HG03159 (cell line): ENCODE results near the gene LOXL1.
"Not testable (repeated sequence)": the region's sequence is repeated elsewhere in the genome, so short reads cannot be mapped to it uniquely, and the experiment has no call there.

Experiments
- ATAC-seq: cut with Tn5 transposase; IDR thresholded peaks from one replicate; pipeline ENCODE4 v1.9.1; 2021; ENCODE audit warnings: mild to moderate bottlenecking, moderate library complexity; ENCODE audit not compliant: unreplicated experiment

The LOXL1 gene

DNA sequence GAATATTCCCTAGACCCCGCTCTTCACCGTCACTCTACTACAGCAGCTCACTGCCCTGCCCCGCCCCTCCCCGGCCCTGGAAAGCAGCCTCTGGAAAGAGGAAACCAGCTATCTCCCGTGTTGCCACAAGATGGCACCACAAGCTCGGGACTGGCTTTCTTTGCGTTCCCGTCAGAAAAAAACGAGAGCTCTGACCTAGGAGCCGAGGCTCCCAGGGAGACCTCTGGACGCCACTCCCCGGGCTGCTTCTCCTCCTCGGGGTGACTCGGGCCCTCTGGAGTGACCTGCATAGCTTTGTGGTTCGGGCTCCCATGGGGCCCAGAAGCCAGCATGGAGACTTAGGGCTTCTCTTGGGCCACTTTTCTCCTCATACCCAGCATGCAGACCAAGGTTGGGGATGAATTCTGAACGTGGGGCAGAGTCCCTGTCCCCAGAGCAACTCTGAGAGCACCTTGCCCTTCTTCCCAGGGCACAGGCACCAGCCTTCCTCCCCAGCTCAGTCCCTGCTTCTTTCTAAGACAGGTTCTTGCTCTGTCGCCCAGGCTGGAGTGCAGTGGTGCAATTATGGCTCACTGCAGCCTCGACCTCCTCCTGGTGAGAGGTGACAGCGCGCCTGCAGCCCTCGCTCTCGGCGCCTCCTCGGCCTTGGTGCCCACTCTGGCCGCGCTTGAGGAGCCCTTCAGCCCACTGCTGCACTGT is 46.9 kb downstream of the LOXL1 start:
- no peak for ATAC-seq

DNA sequence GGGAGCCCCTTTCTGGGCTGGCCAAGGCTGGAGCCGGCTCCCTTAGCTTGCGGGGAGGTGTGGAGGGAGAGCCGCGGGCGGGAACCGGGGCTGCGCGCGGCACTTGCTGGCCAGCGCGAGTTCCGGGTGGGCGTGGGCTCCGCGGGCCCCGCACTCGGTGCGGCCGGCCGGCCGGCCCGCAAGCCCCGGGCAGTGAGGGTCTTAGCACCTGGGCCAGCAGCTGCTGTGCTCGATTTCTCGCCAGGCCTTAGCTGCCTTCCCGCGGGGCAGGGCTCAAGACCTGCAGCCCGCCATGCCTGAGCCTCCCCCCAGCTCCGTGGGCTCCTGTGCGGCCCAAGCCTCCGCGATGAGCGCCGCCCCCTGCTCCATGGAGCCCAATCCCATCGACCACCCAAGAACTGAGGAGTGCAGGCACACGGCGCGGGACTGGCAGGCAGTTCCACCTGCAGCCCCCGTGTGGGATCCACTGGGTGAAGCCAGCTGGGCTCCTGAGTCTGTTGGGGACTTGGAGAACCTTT is 47.5 kb downstream of the LOXL1 start:
- ATAC-seq: not testable (repeated sequence)

DNA sequence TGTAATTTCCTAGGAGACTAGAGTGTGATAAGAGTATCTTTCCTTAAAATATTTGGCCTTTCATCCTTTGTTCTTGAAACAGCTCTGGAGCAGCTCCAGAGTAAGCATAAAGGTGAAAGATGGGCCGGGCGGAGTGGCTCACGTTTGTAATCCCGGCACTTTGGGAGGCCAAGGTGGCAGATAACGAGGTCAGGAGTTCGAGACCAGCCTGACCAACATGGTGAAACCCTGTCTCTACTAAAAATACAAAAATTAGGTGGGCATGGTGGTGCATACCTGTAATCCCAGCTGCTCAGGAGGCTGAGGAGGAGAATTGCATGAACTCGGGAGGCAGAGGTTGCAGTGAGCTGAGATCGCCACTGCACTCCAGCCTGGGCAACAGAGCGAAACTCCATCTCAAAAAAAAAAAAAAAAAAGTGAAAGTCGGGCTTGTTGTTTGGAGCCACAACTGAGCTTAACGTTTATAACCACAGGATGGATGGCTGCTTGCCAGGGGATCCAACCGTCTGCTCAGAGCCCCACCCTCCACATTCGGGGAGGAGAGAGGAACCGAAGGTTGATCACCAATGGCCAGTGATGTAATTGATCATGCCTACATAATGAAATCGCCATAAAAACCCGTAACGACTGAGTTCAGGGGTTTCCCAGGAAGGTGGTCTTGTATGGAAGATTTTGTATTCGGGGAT is 49.3 kb downstream of the LOXL1 start:
- not testable (repeated sequence) for ATAC-seq

DNA sequence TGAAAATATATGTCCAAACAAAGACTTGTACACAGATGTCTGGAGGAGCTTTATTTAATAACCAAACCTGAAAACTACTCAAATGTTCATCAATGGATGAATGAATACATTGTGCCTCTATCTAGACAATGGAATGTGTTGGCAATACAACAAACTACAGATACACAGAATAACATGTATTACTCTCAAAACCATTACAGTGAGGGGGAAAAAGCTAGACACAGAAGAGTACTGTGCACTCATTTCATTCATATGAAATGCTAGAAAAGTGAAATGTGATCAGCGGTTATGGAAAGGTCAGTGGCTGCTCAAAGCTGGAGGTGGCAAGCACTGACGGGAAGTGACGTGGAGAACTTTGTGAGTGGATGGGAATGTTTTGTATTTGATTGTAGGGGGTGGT is 52.6 kb downstream of the LOXL1 start:
- ATAC-seq: no peak

DNA sequence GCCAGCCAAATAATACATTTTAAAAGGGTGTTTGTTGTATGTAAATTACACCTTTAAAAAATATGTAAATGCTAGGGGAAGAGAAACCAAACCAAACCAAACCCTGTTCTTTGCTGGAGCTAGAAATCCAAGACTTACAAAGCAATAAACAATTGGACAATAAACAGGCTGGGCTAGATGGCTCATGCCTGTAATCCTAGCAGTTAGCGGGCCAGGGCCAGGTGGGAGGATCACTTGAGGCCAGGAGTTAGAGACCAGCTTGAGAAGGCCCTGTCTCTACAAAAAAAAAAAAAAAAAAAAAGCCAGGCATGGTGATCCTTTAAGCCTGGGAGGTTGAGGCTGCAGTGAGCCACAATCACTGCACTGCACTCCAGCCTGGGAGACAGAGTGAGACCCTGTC is 53.4 kb downstream of the LOXL1 start:
- ATAC-seq: no peak

DNA sequence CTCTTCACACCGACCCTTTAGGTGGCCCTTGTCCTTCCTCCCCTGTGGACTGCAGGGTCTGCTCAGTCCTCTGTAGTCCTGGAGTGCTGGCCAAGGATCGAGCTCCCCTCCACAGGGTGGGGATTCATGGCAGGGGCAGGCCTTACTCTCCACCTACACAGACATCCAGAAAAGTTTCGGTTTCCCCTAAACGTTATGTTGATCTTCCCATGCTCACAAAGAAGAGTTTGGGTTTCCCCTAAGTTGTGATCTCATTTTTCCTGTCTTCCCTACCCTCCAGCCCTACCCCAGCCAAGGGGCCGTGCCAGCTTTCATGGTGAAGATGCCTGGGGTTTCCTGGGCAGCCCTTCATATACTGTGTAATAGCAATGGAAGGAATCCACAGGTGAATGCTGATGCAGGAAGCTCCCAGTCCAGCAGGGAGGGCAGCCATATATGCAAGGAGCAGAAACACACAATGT is 55.5 kb downstream of the LOXL1 start:
- ATAC-seq: no peak

DNA sequence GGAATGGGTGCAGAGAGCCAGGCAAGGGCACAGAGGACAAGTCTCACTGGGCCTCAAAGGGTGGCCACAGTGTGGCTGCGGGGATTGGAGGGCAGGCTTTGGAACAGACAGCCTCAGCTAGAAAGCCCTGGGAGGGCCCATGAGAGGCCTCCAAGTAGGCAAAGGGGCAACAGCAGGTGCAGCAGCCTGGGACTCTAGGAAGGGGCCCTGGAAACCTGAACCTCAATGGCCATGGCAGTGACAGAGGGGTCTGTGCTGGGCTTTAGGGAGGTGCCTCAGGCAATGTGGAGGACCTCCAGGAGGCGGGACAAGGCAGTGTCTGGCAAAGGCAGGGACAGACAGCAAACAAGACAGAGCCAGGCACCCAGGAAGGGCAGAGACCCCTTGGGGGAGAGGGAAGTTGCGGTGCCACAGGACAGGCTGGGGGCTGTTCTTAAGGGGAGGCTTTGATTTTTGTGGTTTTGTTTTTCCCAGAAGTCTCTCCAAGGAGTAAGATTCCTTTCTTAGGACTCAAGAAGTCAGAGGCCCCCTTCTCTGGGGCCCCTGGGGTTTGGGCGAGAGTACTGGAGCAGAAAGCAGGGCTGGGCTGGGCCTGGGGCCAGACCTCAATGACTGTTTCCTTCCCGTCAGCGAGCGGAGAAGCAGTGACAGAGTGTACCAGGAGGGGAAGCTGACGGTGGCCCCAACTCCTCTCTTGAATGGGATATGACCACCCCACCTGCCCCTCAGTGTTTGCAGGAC is 56.1 kb downstream of the LOXL1 start:
- no peak for ATAC-seq

DNA sequence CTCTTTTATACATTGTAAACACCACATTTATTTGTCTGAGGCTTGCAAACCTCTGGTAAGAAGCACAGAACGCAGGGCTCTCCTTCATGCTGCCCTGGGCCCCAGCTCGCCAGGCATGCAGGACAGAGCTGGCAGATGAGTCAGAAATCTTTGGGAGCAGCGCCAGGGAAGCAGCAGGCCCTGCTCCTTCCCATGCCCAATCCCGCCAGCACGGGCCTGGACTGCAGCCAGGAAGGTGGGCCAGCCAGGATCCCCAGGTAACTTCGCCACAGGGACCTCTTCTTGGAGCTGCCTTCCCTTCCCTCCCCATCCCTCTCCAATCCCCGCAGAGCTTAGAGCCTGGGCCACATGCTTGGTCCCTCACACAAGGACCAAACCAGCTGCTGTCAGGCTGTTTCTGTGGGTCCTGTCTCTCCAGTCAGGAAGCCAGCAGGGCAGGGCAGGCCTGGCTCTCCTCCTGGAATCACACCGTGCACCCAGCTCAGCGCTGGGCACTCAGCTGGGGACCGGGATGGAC is 57.0 kb downstream of the LOXL1 start:
- no peak for ATAC-seq

DNA sequence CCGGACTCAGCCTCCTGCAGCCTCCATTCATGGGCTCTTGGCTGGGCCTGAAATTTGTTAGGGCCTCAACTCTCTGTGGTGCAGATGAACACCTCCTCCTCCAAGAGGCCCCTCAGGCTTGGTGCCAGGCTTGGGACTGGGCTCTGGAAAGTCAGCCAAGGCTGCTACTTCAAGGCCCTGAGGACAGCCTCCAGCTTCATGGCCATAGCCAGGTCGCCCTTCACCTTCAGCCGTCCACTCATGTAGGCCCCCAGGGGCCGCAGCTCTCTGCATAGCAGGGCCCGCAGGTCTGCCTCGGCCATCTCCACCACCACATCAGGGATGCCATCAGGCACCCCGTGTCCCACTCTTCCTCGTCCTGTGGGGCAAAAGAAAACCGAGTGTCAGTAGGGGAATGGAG is 57.5 kb downstream of the LOXL1 start:
- ATAC-seq: no peak

DNA sequence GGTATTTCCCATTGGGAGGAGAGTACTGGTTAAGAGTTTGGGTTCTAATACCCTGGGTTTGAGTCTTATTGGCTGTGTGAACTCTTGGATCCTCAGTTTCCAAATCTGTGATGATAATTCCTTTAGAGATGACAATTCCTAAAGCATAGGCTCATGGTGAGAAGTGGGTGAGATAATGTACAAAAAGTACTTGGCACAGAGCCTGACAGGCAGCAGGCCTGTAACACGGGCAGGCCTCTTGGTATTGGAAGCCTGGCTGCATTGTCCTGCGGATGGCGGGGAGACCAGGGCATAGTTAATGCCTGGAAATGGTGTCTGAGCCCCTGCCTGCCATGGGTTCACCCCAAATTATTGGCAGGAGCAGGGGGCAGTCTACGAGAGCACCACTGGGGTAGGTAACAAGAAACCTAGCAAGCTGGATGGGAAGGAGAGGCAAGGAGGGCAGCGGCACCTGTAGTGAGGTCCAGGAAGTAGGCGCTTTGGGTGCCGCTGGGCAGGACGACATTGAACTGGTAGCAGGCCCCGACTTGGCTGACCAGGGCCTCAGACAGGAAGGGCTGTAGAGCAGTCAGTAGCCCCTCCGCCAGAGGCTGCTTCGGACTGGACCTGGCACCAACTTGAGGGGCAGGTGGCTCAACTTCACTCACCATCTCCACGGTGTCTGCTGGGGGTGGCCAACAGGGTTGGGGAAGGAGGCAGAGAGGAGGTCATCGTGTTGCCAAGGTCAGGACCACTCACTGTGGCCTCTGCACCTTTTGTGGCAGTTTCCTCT is 58.1 kb downstream of the LOXL1 start:
- ATAC-seq: no peak

DNA sequence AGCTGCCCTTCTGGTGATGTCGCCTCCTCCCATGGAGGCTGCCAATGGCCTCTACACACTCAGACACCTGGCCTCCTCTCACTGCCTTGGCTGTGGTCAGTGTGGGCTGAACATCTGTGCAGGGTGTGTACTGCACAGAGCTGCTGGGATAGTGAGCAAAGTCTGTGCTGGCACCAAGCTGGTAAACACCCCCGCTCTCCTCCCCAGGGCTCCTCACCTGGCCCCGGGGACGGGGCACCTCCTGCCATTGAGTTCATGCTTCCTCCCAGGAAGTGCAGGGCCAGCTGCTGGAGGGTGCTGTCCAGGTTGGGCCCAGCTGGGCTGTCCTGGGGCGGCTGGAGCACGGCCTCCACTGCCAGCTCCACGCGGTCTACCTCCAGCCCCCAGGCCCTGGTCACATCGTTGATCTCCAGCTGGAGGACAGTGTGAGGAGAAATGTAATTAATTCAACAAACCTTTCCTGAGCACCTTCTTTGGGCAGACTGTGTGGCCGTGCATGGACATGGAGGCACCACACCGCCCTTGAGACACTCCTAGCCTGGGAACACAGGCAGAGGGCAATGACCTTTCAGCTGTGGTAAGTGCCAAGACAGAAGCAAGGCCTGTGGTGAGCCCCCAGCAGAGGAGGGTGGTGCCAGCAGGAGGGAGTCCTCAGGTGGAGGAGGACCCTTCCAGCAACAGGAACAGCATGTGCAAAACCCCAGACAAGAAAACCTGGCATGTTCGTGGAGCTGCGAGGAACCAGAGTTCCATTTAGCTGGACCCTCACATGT is 59.0 kb downstream of the LOXL1 start:
- no peak for ATAC-seq

DNA sequence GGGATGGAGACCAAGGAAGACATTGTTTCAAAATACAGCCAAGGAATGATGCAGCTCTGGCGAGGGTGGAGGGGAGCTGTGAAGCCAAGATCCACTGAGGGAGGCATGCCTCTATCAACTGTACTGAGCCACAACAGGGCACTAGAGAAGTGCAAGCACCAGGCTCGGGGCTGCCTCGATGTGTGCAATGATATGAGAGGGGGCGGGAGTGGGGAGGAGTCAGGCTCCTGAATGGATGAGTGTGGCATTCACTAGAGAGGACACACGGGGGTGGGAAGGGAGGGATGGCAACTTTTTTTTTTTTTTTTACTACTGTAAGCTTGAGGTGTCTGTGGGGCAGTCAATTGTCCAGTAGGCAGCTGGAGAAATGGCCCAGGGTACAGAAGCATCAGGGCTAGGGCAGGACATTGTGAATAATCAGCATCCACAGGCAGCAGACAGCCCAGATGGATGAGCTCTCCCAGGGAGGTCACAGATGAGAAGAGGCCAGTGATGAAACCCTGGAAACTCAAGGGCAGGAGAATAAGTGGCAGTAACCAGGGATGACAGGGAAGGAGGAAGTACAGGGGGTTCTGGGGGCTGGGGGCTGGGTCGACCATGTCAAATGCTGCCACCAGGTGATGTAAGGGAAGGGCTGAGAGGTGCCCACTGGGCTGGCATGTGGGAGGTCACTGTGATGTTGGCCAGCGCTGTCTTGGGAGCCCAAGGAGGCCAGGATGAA is 60.0 kb downstream of the LOXL1 start:
- ATAC-seq: no peak

DNA sequence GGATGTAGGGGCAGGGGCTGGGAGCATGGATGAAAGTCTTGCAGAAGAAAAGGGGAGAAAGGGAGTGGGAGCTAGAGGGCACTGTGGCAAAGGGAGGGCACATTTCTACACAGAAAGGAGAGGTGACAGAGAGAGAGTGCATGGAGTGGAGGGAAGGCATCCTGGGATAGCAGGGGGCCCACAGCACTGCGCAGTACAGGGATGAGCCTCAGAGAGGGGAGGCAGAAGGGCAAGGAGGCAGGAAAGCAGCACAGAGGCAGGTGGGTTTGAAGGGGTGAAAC is 60.5 kb downstream of the LOXL1 start:
- ATAC-seq: no peak

DNA sequence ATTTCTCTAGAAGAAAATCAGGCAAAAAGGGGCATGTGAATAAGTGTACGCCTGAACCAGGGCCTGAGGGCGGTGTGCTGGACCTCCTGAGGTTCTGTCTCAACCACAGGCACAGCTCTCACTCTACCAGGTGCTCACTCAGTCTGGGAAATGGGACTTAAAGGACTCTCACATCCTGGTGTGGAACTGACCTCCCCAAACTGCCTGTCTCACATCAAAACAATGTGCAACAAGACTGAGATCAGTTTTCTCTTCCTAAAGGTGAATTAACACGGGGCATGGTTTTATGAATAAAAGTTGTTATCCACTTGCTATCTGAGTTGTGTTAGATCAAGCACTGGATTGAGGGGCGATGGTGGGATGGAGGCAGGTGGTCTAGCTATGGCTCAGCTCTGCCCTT is 61.0 kb downstream of the LOXL1 start:
- ATAC-seq: no peak

DNA sequence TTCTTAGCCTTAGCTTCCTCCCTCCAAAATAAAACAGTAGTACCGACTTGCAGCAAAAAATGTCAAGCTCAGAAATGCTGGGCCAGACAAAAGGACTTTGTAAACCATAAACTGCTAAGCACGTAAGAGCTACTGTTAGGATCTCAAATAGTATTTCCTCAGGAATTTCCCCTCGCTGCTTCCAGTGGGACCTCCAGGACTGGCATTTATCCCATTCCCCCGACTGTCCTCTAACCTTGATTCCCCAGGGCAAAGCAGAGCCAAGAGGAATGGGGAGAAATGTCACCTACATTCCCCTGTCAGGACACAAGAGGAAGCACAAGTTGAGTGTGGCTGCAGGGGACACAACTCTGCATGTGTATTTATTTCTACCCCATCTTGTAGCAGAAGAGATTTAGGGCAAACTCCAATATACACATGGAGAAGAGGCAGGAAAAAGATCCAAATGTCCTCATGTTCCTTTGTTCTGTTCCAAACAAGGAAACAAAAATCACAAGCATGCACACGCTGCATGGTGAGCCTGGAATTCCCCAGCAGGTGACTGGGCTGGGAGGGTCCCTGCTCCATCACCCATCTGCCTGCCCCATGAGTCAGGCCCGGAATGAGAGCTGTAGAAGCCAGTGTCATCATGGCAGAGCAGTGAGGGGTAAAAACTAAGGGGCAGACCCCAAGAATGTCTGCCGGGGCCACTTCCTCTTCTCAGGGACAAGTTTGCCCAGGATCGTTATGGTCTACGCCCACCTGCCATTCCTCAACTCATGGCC is 61.6 kb downstream of the LOXL1 start:
- no peak for ATAC-seq

DNA sequence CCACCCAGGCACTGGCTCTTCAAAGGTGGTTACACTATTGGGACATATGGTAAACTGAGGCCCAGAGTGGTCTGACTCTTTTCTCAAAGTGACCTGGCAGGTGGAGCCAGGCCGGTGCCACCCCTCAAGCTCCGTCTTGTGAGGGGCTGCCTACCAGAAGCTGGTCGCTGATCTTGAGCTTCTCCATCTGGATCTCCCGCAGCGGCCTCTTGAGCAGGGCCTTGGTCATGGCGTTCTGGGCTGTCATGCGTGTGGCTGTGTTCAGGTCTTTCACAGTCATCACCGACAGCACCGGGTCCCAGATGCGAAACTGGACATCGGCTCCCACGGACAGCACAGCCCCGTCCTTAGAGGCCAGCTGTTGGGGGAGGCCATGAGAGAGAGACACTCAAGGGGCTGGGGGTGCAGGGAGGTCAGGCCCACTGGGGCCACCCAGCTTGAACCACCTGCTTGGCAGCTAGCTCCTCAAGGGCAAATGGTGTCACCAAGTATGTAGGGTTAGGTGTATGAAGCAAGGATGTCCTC is 62.2 kb downstream of the LOXL1 start:
- no peak for ATAC-seq

DNA sequence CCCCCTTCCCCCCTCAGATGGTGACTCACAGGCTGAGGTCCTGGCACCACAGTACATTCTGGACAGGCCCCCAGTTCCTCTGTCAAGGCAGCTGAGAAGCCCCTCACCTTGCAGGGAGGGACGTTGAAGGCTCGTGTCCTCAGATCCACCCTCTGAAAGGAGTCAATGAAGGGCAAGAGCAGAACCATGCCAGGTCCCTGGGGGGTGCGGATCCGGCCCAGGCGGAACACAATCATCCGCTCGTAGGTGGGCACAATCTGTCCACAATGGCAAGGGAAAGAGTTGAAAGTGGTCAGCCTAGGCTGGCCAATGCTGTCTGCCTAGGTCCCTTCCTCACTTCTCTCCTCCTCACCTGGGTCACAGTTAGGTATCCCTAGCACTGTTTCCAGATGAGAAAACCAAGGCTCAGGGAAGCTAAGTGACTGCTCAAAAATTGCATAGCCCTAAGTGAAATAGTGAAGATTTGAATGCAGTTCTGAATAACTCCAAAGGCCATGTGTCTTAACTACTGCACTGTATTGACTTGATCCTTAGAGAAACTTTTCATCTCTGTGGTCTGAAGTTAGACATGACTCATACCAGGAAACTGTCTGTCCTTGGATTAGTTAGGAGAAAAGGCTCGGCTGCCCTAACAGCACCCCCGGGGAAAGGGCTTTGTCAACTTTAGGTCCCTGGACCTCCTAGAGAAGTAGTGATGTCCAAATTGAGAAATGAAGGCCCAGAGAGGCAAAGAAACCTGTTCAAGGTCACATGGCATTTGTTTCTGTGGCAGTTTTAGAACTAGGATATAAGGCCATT is 62.9 kb downstream of the LOXL1 start:
- no peak for ATAC-seq
